ENCODE results near the gene AHRR.
"Not testable (repeated sequence)": the region's sequence is repeated elsewhere in the genome, so short reads cannot be mapped to it uniquely, and the experiment has no call there.

DNA sequence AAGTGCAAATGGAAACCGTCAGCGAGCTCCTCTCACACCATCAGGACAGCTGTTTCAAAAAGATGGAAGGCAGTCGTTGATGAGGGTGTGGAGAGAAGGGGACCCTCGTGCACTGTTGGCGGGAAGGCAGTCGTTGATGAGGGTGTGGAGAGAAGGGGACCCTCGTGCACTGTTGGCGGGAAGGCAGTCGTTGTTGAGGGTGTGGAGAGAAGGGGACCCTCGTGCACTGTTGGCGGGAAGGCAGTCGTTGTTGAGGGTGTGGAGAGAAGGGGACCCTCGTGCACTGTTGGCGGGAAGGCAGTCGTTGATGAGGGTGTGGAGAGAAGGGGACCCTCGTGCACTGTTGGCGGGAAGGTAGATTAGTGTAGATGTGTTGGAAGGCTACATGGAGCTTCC is 80.7 kb downstream of the AHRR start:
- TF ChIP-seq, protein P1, sequence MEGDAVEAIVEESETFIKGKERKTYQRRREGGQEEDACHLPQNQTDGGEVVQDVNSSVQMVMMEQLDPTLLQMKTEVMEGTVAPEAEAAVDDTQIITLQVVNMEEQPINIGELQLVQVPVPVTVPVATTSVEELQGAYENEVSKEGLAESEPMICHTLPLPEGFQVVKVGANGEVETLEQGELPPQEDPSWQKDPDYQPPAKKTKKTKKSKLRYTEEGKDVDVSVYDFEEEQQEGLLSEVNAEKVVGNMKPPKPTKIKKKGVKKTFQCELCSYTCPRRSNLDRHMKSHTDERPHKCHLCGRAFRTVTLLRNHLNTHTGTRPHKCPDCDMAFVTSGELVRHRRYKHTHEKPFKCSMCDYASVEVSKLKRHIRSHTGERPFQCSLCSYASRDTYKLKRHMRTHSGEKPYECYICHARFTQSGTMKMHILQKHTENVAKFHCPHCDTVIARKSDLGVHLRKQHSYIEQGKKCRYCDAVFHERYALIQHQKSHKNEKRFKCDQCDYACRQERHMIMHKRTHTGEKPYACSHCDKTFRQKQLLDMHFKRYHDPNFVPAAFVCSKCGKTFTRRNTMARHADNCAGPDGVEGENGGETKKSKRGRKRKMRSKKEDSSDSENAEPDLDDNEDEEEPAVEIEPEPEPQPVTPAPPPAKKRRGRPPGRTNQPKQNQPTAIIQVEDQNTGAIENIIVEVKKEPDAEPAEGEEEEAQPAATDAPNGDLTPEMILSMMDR (IDR thresholded peaks at IDR 0.05) = not testable (repeated sequence)
- not testable (repeated sequence) for TF ChIP-seq POLR2A (IDR thresholded peaks at IDR 0.05); POLR2AphosphoS5 (IDR thresholded peaks at IDR 0.05); EP300 (IDR thresholded peaks at IDR 0.05; ENCODE audit: low read depth)

Measured in transverse colon (tissue), 4 donors.